ENCODE results near the gene BEST3. TPM values are rescaled to one million over a fixed set of nuclear protein-coding genes. Genes with fewer than 3 reads are reported as not detected.

Gene BEST3
- total and polyA plus RNA-seq, 2 donors (not counting 1 experiment from before 2014, with no cell fraction given) = not detected

DNA sequence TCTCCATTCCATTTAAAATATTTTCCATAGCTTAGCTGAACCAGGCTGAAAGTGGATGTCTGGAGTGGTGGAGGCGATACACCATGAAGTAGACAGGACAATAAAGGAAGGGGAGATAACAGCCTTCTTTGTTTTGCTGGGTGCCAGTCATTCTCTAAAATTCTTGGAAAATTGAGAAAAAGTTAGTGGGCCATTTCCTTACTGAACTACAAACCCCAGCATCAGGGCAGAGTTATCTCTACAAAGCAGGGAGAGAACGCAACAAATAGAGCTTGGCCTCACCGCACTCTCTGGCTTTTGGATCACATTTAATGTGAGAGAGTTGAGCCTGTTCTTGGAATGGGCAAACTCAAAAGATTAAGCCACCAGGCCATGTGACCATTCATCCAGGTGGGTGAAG, 47.2 kb downstream of the BEST3 start:
- Histone ChIP-seq H3K9me3 (ENCODE audit: control insufficient read depth, insufficient read depth, low read depth, low read length) (no peaks in the 10 kb centered on the region), H3K4me3 (replicated peaks in 1 of 4; ENCODE audit: control extremely low read depth in 1 of 4, insufficient read depth in 1 of 4, low read depth in 3 of 4, low read length in 4 of 4) (no peak overlapping the region), H3K27ac (ENCODE audit: insufficient read depth, low read length) (no peak overlapping the region), H2AFZ (ENCODE audit: low read length) (no peak overlapping the region), H4K20me1 (ENCODE audit: control insufficient read depth, extremely low read depth, insufficient read depth, low read length) (no peaks in the 10 kb centered on the region), H3K27me3 (ENCODE audit: control insufficient read depth, insufficient read depth, low read length) (no peaks in the 10 kb centered on the region), H3K4me1 (ENCODE audit: control insufficient read depth, extremely low read depth, insufficient read depth, low read length) (peaks cover 8% of the 10 kb centered on the region), H3K9ac (ENCODE audit: insufficient read depth, low read length) (no peak overlapping the region), H3K36me3 (ENCODE audit: control insufficient read depth, insufficient read depth, low read length) (no peaks in the 10 kb centered on the region), H3K79me2 (ENCODE audit: control insufficient read depth, insufficient read depth, low read length) (no peaks in the 10 kb centered on the region), H3K4me2 (ENCODE audit: extremely low read depth, insufficient read depth, low read length) (no peak overlapping the region)
- no peak for DNase-seq (ENCODE audit: low read depth in 2 of 2)
- TF ChIP-seq EZH2 (IDR thresholded peaks at IDR 0.05; ENCODE audit: low read length, missing control alignments) = no peak

GRCh38 chr12:69649529-69649928, 49.6 kb downstream of the BEST3 start:
- no peaks in the 10 kb centered on the region for H3K9me3 ChIP-seq (ENCODE audit: control insufficient read depth, insufficient read depth, low read depth, low read length)
- H2AFZ ChIP-seq (ENCODE audit: low read length) = no peak overlapping the region
- H3K27me3 ChIP-seq (ENCODE audit: control insufficient read depth, insufficient read depth, low read length) = no peaks in the 10 kb centered on the region
- H3K9ac ChIP-seq (ENCODE audit: insufficient read depth, low read length) = no peak overlapping the region
- no peaks in the 10 kb centered on the region for H4K20me1 ChIP-seq (ENCODE audit: control insufficient read depth, extremely low read depth, insufficient read depth, low read length)
- H3K36me3 ChIP-seq (ENCODE audit: control insufficient read depth, insufficient read depth, low read length) = no peaks in the 10 kb centered on the region
- no peak for DNase-seq (ENCODE audit: low read depth in 2 of 2)
- no peak overlapping the region for H3K4me2 ChIP-seq (ENCODE audit: extremely low read depth, insufficient read depth, low read length)
- TF ChIP-seq, protein P1, sequence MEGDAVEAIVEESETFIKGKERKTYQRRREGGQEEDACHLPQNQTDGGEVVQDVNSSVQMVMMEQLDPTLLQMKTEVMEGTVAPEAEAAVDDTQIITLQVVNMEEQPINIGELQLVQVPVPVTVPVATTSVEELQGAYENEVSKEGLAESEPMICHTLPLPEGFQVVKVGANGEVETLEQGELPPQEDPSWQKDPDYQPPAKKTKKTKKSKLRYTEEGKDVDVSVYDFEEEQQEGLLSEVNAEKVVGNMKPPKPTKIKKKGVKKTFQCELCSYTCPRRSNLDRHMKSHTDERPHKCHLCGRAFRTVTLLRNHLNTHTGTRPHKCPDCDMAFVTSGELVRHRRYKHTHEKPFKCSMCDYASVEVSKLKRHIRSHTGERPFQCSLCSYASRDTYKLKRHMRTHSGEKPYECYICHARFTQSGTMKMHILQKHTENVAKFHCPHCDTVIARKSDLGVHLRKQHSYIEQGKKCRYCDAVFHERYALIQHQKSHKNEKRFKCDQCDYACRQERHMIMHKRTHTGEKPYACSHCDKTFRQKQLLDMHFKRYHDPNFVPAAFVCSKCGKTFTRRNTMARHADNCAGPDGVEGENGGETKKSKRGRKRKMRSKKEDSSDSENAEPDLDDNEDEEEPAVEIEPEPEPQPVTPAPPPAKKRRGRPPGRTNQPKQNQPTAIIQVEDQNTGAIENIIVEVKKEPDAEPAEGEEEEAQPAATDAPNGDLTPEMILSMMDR (conservative IDR thresholded peaks at IDR 0.05 in 1 of 2, IDR thresholded peaks at IDR 0.05 in 1 of 2; ENCODE audit: low read depth in 1 of 2, low read length in 2 of 2) = no peak
- no peak for TF ChIP-seq EZH2 (IDR thresholded peaks at IDR 0.05; ENCODE audit: low read length, missing control alignments)
- no peak overlapping the region for H3K27ac ChIP-seq (ENCODE audit: insufficient read depth, low read length)
- no peak overlapping the region for H3K4me3 ChIP-seq (replicated peaks in 1 of 4; ENCODE audit: control extremely low read depth in 1 of 4, insufficient read depth in 1 of 4, low read depth in 3 of 4, low read length in 4 of 4)
- H3K79me2 ChIP-seq (ENCODE audit: control insufficient read depth, insufficient read depth, low read length) = no peaks in the 10 kb centered on the region
- H3K4me1 ChIP-seq (ENCODE audit: control insufficient read depth, extremely low read depth, insufficient read depth, low read length) = no peaks in the 10 kb centered on the region

- no peaks in the 10 kb centered on the region for H4K20me1 ChIP-seq (ENCODE audit: control insufficient read depth, extremely low read depth, insufficient read depth, low read length)
- no peaks in the 10 kb centered on the region for H3K9me3 ChIP-seq (ENCODE audit: control insufficient read depth, insufficient read depth, low read depth, low read length)
- no peak overlapping the region for H3K27ac ChIP-seq (ENCODE audit: insufficient read depth, low read length)
- TF ChIP-seq EZH2 (IDR thresholded peaks at IDR 0.05; ENCODE audit: low read length, missing control alignments) = no peak
- TF ChIP-seq, protein P1 (conservative IDR thresholded peaks at IDR 0.05 in 1 of 2, IDR thresholded peaks at IDR 0.05 in 1 of 2; ENCODE audit: low read depth in 1 of 2, low read length in 2 of 2) = no peak
- no peaks in the 10 kb centered on the region for H3K79me2 ChIP-seq (ENCODE audit: control insufficient read depth, insufficient read depth, low read length)
- H3K27me3 ChIP-seq (ENCODE audit: control insufficient read depth, insufficient read depth, low read length) = no peaks in the 10 kb centered on the region
- no peaks in the 10 kb centered on the region for H3K36me3 ChIP-seq (ENCODE audit: control insufficient read depth, insufficient read depth, low read length)
- peak; percentile 75 to 97 for DNase-seq (ENCODE audit: low read depth in 2 of 2)
- no peaks in the 10 kb centered on the region for H3K4me1 ChIP-seq (ENCODE audit: control insufficient read depth, extremely low read depth, insufficient read depth, low read length)
- H2AFZ ChIP-seq (ENCODE audit: low read length) = no peak overlapping the region
- no peak overlapping the region for H3K9ac ChIP-seq (ENCODE audit: insufficient read depth, low read length)
- no peak overlapping the region for H3K4me3 ChIP-seq (replicated peaks in 1 of 4; ENCODE audit: control extremely low read depth in 1 of 4, insufficient read depth in 1 of 4, low read depth in 3 of 4, low read length in 4 of 4)
- H3K4me2 ChIP-seq (ENCODE audit: extremely low read depth, insufficient read depth, low read length) = no peak overlapping the region
These were observed 50.6 kb downstream of the BEST3 start for GRCh38 chr12:69648476-69648875.

Measured in fibroblast of lung (primary cell).